ENCODE results near the gene OR5D18. TPM values are rescaled to one million over a fixed set of nuclear protein-coding genes. Genes with fewer than 3 reads are reported as not detected.

Gene OR5D18
- not detected for total RNA-seq

DNA sequence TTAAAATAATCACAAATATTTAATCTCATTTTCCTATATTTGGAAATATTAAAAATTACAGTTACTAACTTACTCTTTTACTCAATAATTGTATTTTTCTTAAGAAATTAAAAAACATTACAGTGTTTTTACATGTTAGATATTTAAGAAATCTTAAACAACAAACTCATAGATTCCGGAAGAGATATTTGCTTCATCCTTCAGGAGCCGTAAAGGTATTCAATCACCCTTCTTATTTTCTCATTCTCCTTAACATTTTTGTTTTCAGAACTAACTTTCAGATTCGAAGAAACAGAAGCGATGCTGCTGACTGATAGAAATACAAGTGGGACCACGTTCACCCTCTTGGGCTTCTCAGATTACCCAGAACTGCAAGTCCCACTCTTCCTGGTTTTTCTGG lies at the start of gene OR5D18:
TSS of gene OR5D18 (plus strand) at position 301 of the 400 bp plus-strand sequence. CDS start at position 301, 0 bp downstream.
- H3K27ac ChIP-seq: no peak within 1 kb of the TSS
- no peaks in the 10 kb centered on the region for H3K4me1 ChIP-seq
- H3K4me3 ChIP-seq: no peak within 1 kb of the TSS
- no peaks in the 10 kb centered on the region for H3K27me3 ChIP-seq
- ATAC-seq: no peak
- WGBS, 2 donors (ENCODE audit: low coverage in 1 of 2): 72 to 81% methylated on average over 5 of the region's 5 CpGs
- TF ChIP-seq POLR2AphosphoS5 (IDR thresholded peaks at IDR 0.05) (no peak), POLR2A (IDR thresholded peaks at IDR 0.05) (no peak), EP300 (IDR thresholded peaks at IDR 0.05) (no peak)
- TF ChIP-seq, protein P1, sequence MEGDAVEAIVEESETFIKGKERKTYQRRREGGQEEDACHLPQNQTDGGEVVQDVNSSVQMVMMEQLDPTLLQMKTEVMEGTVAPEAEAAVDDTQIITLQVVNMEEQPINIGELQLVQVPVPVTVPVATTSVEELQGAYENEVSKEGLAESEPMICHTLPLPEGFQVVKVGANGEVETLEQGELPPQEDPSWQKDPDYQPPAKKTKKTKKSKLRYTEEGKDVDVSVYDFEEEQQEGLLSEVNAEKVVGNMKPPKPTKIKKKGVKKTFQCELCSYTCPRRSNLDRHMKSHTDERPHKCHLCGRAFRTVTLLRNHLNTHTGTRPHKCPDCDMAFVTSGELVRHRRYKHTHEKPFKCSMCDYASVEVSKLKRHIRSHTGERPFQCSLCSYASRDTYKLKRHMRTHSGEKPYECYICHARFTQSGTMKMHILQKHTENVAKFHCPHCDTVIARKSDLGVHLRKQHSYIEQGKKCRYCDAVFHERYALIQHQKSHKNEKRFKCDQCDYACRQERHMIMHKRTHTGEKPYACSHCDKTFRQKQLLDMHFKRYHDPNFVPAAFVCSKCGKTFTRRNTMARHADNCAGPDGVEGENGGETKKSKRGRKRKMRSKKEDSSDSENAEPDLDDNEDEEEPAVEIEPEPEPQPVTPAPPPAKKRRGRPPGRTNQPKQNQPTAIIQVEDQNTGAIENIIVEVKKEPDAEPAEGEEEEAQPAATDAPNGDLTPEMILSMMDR (IDR thresholded peaks at IDR 0.05): no peak
- H3K36me3 ChIP-seq: no peaks in the 10 kb centered on the region
- H3K9me3 ChIP-seq: peaks cover 0 to 3% (median 0%) of the 10 kb centered on the region in 3 donors

DNA sequence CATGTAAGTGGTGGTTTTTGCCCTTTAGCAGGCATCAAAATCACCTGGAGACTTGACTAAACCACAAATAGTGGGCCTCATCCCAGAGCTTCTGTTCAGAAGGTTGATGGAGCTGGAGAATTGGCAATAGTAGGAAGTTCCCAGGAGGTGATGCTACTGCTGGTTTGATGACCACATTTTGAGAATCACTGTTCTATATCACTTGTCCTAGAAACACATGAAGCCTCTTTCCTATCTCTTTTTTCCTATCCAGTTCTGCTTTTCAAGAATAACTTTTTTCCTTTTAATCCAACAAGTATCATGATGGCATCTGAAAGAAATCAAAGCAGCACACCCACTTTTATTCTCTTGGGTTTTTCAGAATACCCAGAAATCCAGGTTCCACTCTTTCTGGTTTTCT lies 46.3 kb upstream of the OR5D18 start, which contains the start of gene OR5D13:
TSS of gene OR5D13 (plus strand) at position 301 of the 400 bp plus-strand sequence. CDS start at position 301, 0 bp downstream.
- no peak within 1 kb of the TSS for H3K27ac ChIP-seq
- H3K4me1 ChIP-seq: no peaks in the 10 kb centered on the region
- TF ChIP-seq POLR2A (IDR thresholded peaks at IDR 0.05) (no peak), POLR2AphosphoS5 (IDR thresholded peaks at IDR 0.05) (no peak), EP300 (IDR thresholded peaks at IDR 0.05) (no peak)
- TF ChIP-seq, protein P1 (IDR thresholded peaks at IDR 0.05): no peak
- H3K4me3 ChIP-seq: no peak within 1 kb of the TSS
- no peaks in the 10 kb centered on the region for H3K27me3 ChIP-seq
- H3K36me3 ChIP-seq: no peaks in the 10 kb centered on the region
- ATAC-seq: no peak
- no peaks in the 10 kb centered on the region for H3K9me3 ChIP-seq

DNA sequence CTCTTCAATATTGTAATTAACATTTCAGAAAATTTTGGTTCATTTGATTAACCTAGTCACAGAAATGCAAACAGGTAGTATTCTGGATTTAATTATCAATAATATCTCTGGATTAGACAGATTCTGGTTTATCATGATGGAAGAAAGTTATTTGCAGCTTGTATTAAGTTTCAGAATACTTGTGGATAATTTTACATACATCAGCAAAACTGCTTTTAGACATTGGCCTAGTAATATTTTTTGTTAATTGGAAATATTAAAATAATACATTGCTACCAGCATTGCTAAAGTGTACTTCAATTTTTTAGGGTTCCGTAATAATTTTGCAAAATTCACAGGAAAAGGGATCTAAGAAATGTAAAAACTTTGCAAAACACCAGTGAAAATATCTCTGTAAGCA lies 27.8 kb upstream of the OR5D18 start:
- H3K27me3 ChIP-seq: no peaks in the 10 kb centered on the region
- TF ChIP-seq POLR2AphosphoS5 (IDR thresholded peaks at IDR 0.05): no peak
- no peak for TF ChIP-seq EP300 (IDR thresholded peaks at IDR 0.05)
- no peak for TF ChIP-seq POLR2A (IDR thresholded peaks at IDR 0.05)
- TF ChIP-seq, protein P1 (IDR thresholded peaks at IDR 0.05): no peak
- H3K4me3 ChIP-seq: no peak overlapping the region
- no peaks in the 10 kb centered on the region for H3K9me3 ChIP-seq
- ATAC-seq: no peak
- WGBS, 2 donors (ENCODE audit: low coverage in 1 of 2): 75 to 80% methylated on average over 1 of the region's 1 CpG
- no peak overlapping the region for H3K27ac ChIP-seq
- no peaks in the 10 kb centered on the region for H3K4me1 ChIP-seq
- H3K36me3 ChIP-seq: no peaks in the 10 kb centered on the region

DNA sequence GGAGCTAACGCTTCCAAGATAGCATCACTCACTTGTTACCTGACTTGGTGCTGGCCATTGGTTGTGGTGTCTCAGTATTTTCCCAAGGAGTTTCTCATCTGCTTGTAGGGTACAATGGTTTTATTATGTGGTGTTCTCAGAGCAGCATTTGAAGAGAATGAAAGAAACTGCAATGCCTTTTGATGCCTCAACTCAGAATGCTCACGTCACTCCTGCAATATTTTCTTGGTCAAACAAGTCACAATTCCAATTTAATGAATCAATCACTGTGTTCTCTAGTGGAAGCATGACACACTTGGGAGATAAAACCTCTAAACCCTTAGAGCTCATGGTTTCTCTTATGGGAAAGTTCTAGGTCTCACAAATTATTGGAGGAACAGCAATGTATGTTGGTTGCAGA lies 26.1 kb upstream of the OR5D18 start:
- no peaks in the 10 kb centered on the region for H3K36me3 ChIP-seq
- no peaks in the 10 kb centered on the region for H3K27me3 ChIP-seq
- no peaks in the 10 kb centered on the region for H3K9me3 ChIP-seq
- no peak overlapping the region for H3K27ac ChIP-seq
- no peak overlapping the region for H3K4me3 ChIP-seq
- TF ChIP-seq, protein P1 (IDR thresholded peaks at IDR 0.05): no peak
- TF ChIP-seq POLR2A (IDR thresholded peaks at IDR 0.05) (no peak), POLR2AphosphoS5 (IDR thresholded peaks at IDR 0.05) (no peak), EP300 (IDR thresholded peaks at IDR 0.05) (no peak)
- 40 to 67% methylated on average over 2 of the region's 2 CpGs for WGBS, 2 donors (ENCODE audit: low coverage in 1 of 2)
- no peak for ATAC-seq
- H3K4me1 ChIP-seq: no peaks in the 10 kb centered on the region

DNA sequence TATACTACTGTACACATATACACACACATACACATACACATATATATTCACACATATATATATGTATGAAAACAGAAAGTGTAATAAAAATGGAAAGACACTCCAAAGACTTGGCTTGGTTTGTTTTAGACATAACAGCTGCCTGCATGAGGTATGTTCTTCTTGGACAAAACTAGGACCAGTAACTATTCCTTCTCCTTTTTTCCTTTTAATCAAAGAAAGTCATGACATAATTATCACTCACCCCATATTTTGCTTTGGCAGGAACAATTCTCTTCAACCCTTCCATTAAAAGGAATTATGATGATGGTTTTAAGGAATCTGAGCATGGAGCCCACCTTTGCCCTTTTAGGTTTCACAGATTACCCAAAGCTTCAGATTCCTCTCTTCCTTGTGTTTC lies 24.2 kb upstream of the OR5D18 start, which contains the start of gene OR5D14:
TSS of gene OR5D14 (plus strand) at position 301 of the 400 bp plus-strand sequence. CDS start at position 301, 0 bp downstream.
- H3K4me1 ChIP-seq: no peaks in the 10 kb centered on the region
- no peak for ATAC-seq
- no peak within 1 kb of the TSS for H3K27ac ChIP-seq
- no peak within 1 kb of the TSS for H3K4me3 ChIP-seq
- H3K36me3 ChIP-seq: no peaks in the 10 kb centered on the region
- no peaks in the 10 kb centered on the region for H3K27me3 ChIP-seq
- H3K9me3 ChIP-seq: no peaks in the 10 kb centered on the region
- no peak for TF ChIP-seq POLR2A (IDR thresholded peaks at IDR 0.05)

All from gastroesophageal sphincter (tissue), 4 donors.